ENCODE results near the gene SHF.

DNA sequence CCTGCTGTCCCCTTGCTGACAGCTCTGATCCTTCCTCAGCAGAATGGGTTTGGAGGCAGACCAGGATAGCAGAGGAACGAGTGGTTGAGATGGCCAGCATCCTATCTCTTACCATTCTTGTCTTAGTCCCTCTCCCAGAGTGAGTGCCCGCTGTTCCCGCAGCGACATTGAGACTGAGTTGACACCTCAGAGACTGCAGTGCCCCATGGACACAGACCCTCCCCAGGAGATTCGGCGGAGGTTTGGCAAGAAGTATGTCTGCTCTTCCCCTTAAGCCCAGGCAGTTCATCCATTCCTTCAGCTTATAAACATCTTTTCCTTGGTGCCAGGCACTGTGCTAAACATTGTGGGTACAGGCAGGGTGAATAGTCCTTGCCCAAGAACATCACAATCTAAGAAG, 36.8 kb downstream of the SHF start:
- TF ChIP-seq, protein P1, sequence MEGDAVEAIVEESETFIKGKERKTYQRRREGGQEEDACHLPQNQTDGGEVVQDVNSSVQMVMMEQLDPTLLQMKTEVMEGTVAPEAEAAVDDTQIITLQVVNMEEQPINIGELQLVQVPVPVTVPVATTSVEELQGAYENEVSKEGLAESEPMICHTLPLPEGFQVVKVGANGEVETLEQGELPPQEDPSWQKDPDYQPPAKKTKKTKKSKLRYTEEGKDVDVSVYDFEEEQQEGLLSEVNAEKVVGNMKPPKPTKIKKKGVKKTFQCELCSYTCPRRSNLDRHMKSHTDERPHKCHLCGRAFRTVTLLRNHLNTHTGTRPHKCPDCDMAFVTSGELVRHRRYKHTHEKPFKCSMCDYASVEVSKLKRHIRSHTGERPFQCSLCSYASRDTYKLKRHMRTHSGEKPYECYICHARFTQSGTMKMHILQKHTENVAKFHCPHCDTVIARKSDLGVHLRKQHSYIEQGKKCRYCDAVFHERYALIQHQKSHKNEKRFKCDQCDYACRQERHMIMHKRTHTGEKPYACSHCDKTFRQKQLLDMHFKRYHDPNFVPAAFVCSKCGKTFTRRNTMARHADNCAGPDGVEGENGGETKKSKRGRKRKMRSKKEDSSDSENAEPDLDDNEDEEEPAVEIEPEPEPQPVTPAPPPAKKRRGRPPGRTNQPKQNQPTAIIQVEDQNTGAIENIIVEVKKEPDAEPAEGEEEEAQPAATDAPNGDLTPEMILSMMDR (IDR thresholded peaks at IDR 0.05): no peak
- TF ChIP-seq EZH2 (IDR thresholded peaks at IDR 0.05; ENCODE audit: borderline replicate concordance, insufficient read depth, low read depth, low read length, poor library complexity, severe bottlenecking): no peak

Data from B cell (primary cell).